Lung (tissue), 12 donors: ENCODE data around the gene PLLP. TPM values are rescaled to one million over a fixed set of nuclear protein-coding genes. Genes with fewer than 3 reads are reported as not detected.
"Not testable (repeated sequence)": the region's sequence is repeated elsewhere in the genome, so short reads cannot be mapped to it uniquely, and the experiment has no call there.

Experiments
- ATAC-seq: fragments of 200-7000 bp; cut with Tn5 transposase; one replicate; pipeline ENCODE4 v1.9.1; 2020; ENCODE audit warnings: moderate number of reproducible peaks; ENCODE audit not compliant: insufficient read depth, low FRiP score
- DNase-seq, 3 donors: peaks; one replicate each; pipeline ENCODE4 v3.0.0-alpha.2; 2013 to 2017
- H3K27ac ChIP-seq, 2 donors: one replicate each; pipeline ENCODE4 v1.5.1; 2013; ENCODE audit warnings: mild to moderate bottlenecking in 2 of 2, moderate library complexity in 2 of 2, control low read depth in 1 of 2, inconsistent platforms in 1 of 2, low read depth in 1 of 2, low read length in 1 of 2
- H3K27me3 ChIP-seq, 3 donors: one replicate each; pipeline ENCODE4 v1.5.1; 2013; ENCODE audit warnings: low read length in 2 of 3; ENCODE audit not compliant: control insufficient read depth in 3 of 3, insufficient read depth in 3 of 3
- H3K36me3 ChIP-seq, 4 donors: one replicate each; pipeline ENCODE4 v1.5.1; 2013; ENCODE audit warnings: low read length in 4 of 4, mild to moderate bottlenecking in 1 of 4, moderate library complexity in 1 of 4; ENCODE audit not compliant: control insufficient read depth in 4 of 4, insufficient read depth in 4 of 4
- H3K4me1 ChIP-seq, 5 donors: one replicate each; pipeline ENCODE4 v1.5.1; 2013; ENCODE audit warnings: low read length in 5 of 5, mild to moderate bottlenecking in 2 of 5, moderate library complexity in 1 of 5; ENCODE audit not compliant: control insufficient read depth in 5 of 5, insufficient read depth in 5 of 5
- H3K4me3 ChIP-seq: one replicate; pipeline ENCODE4 v1.5.1; 2013; ENCODE audit warnings: mild to moderate bottlenecking, control low read depth, moderate library complexity
- H3K9ac ChIP-seq, 2 donors: one replicate each; pipeline ENCODE4 v1.5.1; 2013; ENCODE audit warnings: low read length in 2 of 2, control low read depth in 1 of 2; ENCODE audit not compliant: insufficient read depth in 1 of 2
- H3K9me3 ChIP-seq, 4 donors: one replicate each; pipeline ENCODE4 v1.5.1; 2013; ENCODE audit warnings: low read length in 3 of 4, mild to moderate bottlenecking in 1 of 4, moderate library complexity in 1 of 4; ENCODE audit not compliant: control insufficient read depth in 4 of 4, insufficient read depth in 3 of 4
- CTCF ChIP-seq: IDR thresholded peaks from 2 replicates; pipeline ENCODE4 v1.5.1; 2012; ENCODE audit warnings: mild to moderate bottlenecking; ENCODE audit errors: control extremely low read depth, extremely low read depth
- WGBS, 2 donors: extraction: QIAGEN DNeasy Blood & Tissue Kit; methylation state at CpG; one replicate each; pipeline ENCODE4 v1.1.7; 2013; 5-methylcytosine and 5-hydroxymethylcytosine counted together
- polyA plus RNA-seq, 2 donors: library from polyadenylated mRNA; stranded (reverse); fragments of 200-250 nt; gene quantifications; one replicate each; pipeline ENCODE4 v1.2.1, GENCODE V29; 2013
- total RNA-seq, 2 donors: library from RNA; depleted of rRNA in 1 of 2; stranded (reverse); fragments of >200 nt in 1 of 2; gene quantifications; one replicate each; pipeline ENCODE4 v1.2.1, GENCODE V29; 2014 to 2021
- donor health status: control.
- donor health status: control.
- donor health status: Bipolar disorder and iron deficiency.
- donor health status: healthy.
- donor health status: DM: yes; HTN: yes; CAD: no.

The PLLP gene
- total and polyA plus RNA-seq, 4 donors: 23.8 to 98.7 (median 61.6) TPM

- Histone ChIP-seq H3K27me3 (no peaks in the 10 kb centered on the region), H3K9me3 (no peaks in the 10 kb centered on the region), H3K4me3 (no peak overlapping the region), H3K27ac (peak overlapping the region in 1 of 2 donors; percentile 11), H3K4me1 (peaks cover 0 to 17% (median 5%) of the 10 kb centered on the region in 5 donors), H3K36me3 (no peaks in the 10 kb centered on the region), H3K9ac (no peak overlapping the region)
- 76 to 86% methylated on average over 25 of the region's 25 CpGs for WGBS, 2 donors
- no peak for TF ChIP-seq CTCF
- ATAC-seq (no peak), DNase-seq (no peak)
Measured at GRCh38 chr16:57270221-57271062, 14.0 kb downstream of the PLLP start.

GRCh38 chr16:57268804-57269800 is 15.4 kb downstream of the PLLP start:
- ATAC-seq (no peak), DNase-seq (peak in 2 of 3 donors; percentile 27 to 28)
- Histone ChIP-seq H3K27ac (peak overlapping the region; percentile 80 to 81), H3K36me3 (peaks cover 0 to under 1% (median 0%) of the 10 kb centered on the region in 4 donors), H3K27me3 (no peaks in the 10 kb centered on the region), H3K9ac (no peak overlapping the region), H3K4me3 (no peak overlapping the region), H3K9me3 (no peaks in the 10 kb centered on the region), H3K4me1 (peaks cover 0 to 19% (median 5%) of the 10 kb centered on the region in 5 donors)
- 51 to 73% methylated on average over 14 of the region's 14 CpGs for WGBS, 2 donors
- TF ChIP-seq CTCF: no peak

GRCh38 chr16:57267343-57267742 is 17.1 kb downstream of the PLLP start:
- H3K27ac ChIP-seq: peak overlapping the region; percentile 2 to 91
- not testable (repeated sequence) for H3K9ac ChIP-seq, H3K36me3 ChIP-seq, H3K27me3 ChIP-seq, DNase-seq, ATAC-seq, H3K9me3 ChIP-seq, H3K4me3 ChIP-seq
- WGBS, 2 donors: 58 to 72% methylated on average over 2 of the region's 2 CpGs
- H3K4me1 ChIP-seq: peaks cover 0 to 19% (median 5%) of the 10 kb centered on the region in 5 donors
